ENCODE results near the gene TMEM119. TPM values are rescaled to one million over a fixed set of nuclear protein-coding genes. Genes with fewer than 3 reads are reported as not detected.

Gene TMEM119
- total and polyA plus RNA-seq, 2 of the 13 experiments (the other 11 are each of a cell fraction or from before 2014, with no cell fraction given): not detected

DNA sequence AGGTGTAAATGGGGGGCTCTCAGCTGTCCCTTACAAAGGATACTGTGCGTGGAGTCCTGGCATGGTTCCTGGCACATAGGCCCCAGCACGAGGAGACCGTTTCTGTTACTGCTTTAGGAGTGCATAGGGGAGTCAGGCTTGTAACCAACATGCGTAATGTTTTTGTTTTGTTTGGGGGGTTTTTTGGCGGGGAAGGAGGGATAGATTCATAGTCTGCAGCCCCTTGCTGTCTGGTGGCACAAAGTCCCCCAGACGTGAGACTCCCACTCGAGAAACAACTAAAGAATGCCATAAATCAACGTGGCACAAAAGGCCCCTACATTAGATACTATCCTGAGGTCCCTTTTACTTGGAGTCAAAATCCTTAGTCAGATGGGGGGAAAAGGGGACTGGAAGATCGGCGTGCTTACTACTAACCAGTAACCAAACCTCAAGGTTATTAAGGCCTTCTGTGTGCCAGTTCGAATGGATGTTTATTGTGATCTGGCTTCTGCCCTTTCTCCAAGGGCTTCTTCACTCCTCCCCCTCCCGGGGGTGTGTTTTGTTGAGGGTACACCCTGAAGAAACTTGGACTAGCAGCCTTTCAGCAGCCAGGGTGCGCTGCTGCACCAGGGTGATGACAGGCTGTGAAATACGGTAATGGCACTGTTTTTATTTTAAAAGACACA lies 34.6 kb downstream of the TMEM119 start:
- DNase-seq (ENCODE audit: low spot score) (peak; percentile 83), FAIRE-seq (peak; percentile 96), ATAC-seq (peak; percentile 68)
- in situ Hi-C loops (cut with HindIII; ENCODE audit: extremely low pct_ligation_motif_present, low pct_unique_long_range_greater_than_20kb): loop anchor here (10.0 kb wide), 1 partner anchor 242 kb away; no protein-coding TSS in a partner anchor
- H3K36me3 ChIP-seq (replicated peaks in 1 of 2; ENCODE audit: control insufficient read depth in 1 of 2, insufficient read depth in 2 of 2, low read length in 2 of 2): peaks cover 18 to 45% of the 10 kb centered on the region in 2 experiments
- peaks cover 44% of the 10 kb centered on the region for H3K79me2 ChIP-seq (ENCODE audit: insufficient read depth, low read length)
- 1% methylated on average over 12 of the region's 14 CpGs for WGBS (ENCODE audit: low lambda C conversion rate)
- peak overlapping the region; percentile 92 to 99 (median 96) for H3K4me3 ChIP-seq (replicated peaks in 1 of 3; ENCODE audit: insufficient read depth in 1 of 3, low read depth in 2 of 3, low read length in 3 of 3)
- H3K27ac ChIP-seq (ENCODE audit: extremely low read length, insufficient read depth, low read length): peak overlapping the region; percentile 97
- H2AFZ ChIP-seq (ENCODE audit: low read length): no peak overlapping the region
- ChIA-PET CTCF (ENCODE audit: low intra/inter-chr PET ratio, low total read pairs) (interaction anchor here (0.8 to 3.9 kb wide), 3 partner anchors 55 to 240 kb away, joined by 3 to 45 read pairs (median 11); no protein-coding TSS in a partner anchor), POLR2A (interaction anchor here (0.9 to 1.3 kb wide), 5 partner anchors 37 to 72 kb away, joined by 3 to 13 read pairs (median 3); no protein-coding TSS in a partner anchor)
- BruUV-seq (replicated peaks): TSS peak; percentile 54
- H4K20me1 ChIP-seq (ENCODE audit: insufficient read depth, low read length): peaks cover 7% of the 10 kb centered on the region
- H3K9ac ChIP-seq (ENCODE audit: insufficient read depth, low read depth, low read length): peak overlapping the region; percentile 92
- H3K27me3 ChIP-seq (ENCODE audit: control insufficient read depth in 1 of 2, insufficient read depth in 2 of 2, low read length in 2 of 2): no peaks in the 10 kb centered on the region; a peak in 1 of 5 replicates
- H3K4me2 ChIP-seq (ENCODE audit: low read depth, low read length): peak overlapping the region; percentile 85
- intact Hi-C loops (cut with micrococcal nuclease; ENCODE audit: unreplicated experiment): loop anchor here (1.0 to 5.0 kb wide), 5 partner anchors 55 to 388 kb away; partner anchors contain the start of genes CORO1C and SSH1
- peaks cover 23% of the 10 kb centered on the region for H3K4me1 ChIP-seq (ENCODE audit: insufficient read depth, low read length)
- no peaks in the 10 kb centered on the region for H3K9me3 ChIP-seq (ENCODE audit: low read length)
- TF ChIP-seq ZNF44 (CRISPR knock-in tag; IDR thresholded peaks at IDR 0.05): no peak
- no peak; the same call in 1 of the 2 replicates for TF ChIP-seq ZBTB8A (CRISPR knock-in tag; IDR thresholded peaks at IDR 0.05; ENCODE audit: borderline replicate concordance, low read depth)
- TF ChIP-seq ZNF614 (CRISPR knock-in tag; IDR thresholded peaks at IDR 0.05; ENCODE audit: borderline replicate concordance): no peak
- no peak for TF ChIP-seq SP140L (CRISPR knock-in tag; IDR thresholded peaks at IDR 0.05; ENCODE audit: borderline replicate concordance)
- TF ChIP-seq SAP130 (CRISPR knock-in tag; IDR thresholded peaks at IDR 0.05; ENCODE audit: low read depth): peak; percentile 73
- no peak for TF ChIP-seq ZNF598 (CRISPR knock-in tag; IDR thresholded peaks at IDR 0.05; ENCODE audit: borderline replicate concordance)
- no peak for TF ChIP-seq ZNF20 (CRISPR knock-in tag; IDR thresholded peaks at IDR 0.05)
- TF ChIP-seq, protein P1, sequence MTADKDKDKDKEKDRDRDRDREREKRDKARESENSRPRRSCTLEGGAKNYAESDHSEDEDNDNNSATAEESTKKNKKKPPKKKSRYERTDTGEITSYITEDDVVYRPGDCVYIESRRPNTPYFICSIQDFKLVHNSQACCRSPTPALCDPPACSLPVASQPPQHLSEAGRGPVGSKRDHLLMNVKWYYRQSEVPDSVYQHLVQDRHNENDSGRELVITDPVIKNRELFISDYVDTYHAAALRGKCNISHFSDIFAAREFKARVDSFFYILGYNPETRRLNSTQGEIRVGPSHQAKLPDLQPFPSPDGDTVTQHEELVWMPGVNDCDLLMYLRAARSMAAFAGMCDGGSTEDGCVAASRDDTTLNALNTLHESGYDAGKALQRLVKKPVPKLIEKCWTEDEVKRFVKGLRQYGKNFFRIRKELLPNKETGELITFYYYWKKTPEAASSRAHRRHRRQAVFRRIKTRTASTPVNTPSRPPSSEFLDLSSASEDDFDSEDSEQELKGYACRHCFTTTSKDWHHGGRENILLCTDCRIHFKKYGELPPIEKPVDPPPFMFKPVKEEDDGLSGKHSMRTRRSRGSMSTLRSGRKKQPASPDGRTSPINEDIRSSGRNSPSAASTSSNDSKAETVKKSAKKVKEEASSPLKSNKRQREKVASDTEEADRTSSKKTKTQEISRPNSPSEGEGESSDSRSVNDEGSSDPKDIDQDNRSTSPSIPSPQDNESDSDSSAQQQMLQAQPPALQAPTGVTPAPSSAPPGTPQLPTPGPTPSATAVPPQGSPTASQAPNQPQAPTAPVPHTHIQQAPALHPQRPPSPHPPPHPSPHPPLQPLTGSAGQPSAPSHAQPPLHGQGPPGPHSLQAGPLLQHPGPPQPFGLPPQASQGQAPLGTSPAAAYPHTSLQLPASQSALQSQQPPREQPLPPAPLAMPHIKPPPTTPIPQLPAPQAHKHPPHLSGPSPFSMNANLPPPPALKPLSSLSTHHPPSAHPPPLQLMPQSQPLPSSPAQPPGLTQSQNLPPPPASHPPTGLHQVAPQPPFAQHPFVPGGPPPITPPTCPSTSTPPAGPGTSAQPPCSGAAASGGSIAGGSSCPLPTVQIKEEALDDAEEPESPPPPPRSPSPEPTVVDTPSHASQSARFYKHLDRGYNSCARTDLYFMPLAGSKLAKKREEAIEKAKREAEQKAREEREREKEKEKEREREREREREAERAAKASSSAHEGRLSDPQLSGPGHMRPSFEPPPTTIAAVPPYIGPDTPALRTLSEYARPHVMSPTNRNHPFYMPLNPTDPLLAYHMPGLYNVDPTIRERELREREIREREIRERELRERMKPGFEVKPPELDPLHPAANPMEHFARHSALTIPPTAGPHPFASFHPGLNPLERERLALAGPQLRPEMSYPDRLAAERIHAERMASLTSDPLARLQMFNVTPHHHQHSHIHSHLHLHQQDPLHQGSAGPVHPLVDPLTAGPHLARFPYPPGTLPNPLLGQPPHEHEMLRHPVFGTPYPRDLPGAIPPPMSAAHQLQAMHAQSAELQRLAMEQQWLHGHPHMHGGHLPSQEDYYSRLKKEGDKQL (CRISPR knock-in tag; IDR thresholded peaks at IDR 0.05; ENCODE audit: low read depth): no peak
- TF ChIP-seq ARNT2 (CRISPR knock-in tag; IDR thresholded peaks at IDR 0.05; ENCODE audit: low read depth): no peak
- TF ChIP-seq, protein P2, sequence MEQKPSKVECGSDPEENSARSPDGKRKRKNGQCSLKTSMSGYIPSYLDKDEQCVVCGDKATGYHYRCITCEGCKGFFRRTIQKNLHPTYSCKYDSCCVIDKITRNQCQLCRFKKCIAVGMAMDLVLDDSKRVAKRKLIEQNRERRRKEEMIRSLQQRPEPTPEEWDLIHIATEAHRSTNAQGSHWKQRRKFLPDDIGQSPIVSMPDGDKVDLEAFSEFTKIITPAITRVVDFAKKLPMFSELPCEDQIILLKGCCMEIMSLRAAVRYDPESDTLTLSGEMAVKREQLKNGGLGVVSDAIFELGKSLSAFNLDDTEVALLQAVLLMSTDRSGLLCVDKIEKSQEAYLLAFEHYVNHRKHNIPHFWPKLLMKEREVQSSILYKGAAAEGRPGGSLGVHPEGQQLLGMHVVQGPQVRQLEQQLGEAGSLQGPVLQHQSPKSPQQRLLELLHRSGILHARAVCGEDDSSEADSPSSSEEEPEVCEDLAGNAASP (CRISPR knock-in tag; IDR thresholded peaks at IDR 0.05; ENCODE audit: borderline replicate concordance): peak; percentile 71; the same call in 1 of the 2 replicates
- TF ChIP-seq ISL2 (CRISPR knock-in tag; IDR thresholded peaks at IDR 0.05): no peak
- TF ChIP-seq, protein P3, sequence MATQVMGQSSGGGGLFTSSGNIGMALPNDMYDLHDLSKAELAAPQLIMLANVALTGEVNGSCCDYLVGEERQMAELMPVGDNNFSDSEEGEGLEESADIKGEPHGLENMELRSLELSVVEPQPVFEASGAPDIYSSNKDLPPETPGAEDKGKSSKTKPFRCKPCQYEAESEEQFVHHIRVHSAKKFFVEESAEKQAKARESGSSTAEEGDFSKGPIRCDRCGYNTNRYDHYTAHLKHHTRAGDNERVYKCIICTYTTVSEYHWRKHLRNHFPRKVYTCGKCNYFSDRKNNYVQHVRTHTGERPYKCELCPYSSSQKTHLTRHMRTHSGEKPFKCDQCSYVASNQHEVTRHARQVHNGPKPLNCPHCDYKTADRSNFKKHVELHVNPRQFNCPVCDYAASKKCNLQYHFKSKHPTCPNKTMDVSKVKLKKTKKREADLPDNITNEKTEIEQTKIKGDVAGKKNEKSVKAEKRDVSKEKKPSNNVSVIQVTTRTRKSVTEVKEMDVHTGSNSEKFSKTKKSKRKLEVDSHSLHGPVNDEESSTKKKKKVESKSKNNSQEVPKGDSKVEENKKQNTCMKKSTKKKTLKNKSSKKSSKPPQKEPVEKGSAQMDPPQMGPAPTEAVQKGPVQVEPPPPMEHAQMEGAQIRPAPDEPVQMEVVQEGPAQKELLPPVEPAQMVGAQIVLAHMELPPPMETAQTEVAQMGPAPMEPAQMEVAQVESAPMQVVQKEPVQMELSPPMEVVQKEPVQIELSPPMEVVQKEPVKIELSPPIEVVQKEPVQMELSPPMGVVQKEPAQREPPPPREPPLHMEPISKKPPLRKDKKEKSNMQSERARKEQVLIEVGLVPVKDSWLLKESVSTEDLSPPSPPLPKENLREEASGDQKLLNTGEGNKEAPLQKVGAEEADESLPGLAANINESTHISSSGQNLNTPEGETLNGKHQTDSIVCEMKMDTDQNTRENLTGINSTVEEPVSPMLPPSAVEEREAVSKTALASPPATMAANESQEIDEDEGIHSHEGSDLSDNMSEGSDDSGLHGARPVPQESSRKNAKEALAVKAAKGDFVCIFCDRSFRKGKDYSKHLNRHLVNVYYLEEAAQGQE (IDR thresholded peaks at IDR 0.05; ENCODE audit: borderline replicate concordance in 1 of 2, low read depth in 1 of 2, low read length in 2 of 2): no peak
